ENCODE results near the gene MYH10.

Gene MYH10

DNA sequence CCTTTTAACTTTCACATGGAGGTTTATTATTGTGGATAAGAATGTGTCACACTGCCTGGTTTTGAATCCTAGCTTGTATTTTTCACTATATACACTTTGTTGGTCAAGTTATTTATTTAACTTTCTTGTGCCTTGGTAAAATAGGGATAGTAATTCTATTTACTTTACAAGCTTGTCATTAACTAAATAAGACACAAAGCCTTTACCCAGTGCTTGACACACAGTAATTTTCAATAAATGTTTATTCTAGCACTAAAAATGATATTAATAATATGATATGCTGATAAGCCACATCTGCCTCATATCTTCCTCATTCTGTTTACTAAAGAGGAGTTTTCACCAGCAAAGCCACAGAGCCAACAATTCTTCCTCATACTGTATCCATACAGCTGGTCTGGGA, 27.8 kb downstream of the MYH10 start:
- DNase-seq: no peak

GRCh38 chr17:8599351-8600011, 31.0 kb downstream of the MYH10 start:
- DNase-seq: no peak

GRCh38 chr17:8598913-8599312, 31.6 kb downstream of the MYH10 start:
- DNase-seq: no peak

DNA sequence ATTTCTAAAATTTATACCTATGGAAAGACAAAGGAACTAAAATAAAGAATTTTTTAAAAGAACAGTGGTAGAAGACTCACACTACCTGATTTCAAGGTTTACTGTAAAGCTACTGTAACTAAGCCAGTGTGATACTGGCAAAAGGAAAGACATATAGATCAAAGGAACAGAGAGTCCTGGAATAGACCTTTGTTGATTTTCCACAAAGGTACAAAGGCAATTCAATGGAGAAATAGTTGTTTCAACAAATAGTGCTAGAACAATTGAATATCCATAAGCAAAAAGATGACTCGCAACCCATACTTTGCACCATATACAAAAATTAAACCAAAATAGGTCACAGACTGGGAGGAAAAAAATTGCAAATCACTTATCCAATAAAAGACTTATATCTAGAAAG, 36.7 kb downstream of the MYH10 start:
- DNase-seq: no peak

DNA sequence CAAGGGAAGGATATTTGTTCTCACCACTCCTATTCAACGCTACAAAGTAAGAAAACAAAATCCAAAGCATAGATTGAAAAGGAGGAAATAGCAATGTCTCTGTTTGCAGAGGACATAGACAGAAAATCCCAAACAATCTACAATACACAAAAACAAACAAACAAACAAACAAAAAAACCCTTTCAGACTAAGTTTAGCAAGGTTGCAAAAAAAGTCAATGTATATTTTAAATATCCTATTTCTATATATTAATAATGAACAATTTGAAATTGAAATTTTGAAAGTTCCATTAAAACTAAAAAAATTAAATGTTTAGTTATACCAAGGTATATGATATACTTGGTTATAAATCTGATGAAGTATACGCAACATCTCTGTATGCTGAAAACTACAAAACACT, 37.2 kb downstream of the MYH10 start:
- no peak for DNase-seq

DNA sequence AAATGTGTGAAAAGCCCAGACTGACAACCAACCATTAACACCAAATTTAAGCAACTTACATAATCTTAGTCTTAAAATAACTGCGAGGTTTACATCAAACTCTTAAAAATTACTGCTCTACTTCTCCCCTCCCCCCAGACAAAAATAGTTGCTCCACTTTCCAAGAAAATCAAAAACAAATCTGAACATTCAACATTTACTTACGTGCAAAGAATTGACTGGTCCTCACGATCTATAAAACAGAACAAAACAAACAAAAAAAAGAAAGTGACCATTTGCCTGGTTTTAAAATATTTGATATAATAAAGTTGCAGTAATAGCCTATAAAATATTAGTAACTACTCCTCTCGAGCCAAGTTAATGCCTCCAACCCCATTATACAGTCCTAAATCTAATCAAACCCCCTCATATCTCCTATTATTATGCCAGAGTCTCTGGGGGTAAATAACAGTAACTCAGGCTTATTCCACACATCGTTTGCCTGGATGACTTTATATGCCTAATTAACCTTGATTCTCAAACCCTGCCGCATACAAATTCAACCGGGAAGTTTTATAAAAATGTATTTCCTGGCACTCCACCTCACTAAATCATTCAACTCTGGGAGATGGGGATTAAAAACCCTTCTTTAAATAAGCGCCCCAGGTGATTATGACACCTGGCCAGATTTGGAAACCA, 41.5 kb downstream of the MYH10 start:
- DNase-seq: no peak

GRCh38 chr17:8586766-8587165, 43.8 kb downstream of the MYH10 start:
- DNase-seq: no peak

DNA sequence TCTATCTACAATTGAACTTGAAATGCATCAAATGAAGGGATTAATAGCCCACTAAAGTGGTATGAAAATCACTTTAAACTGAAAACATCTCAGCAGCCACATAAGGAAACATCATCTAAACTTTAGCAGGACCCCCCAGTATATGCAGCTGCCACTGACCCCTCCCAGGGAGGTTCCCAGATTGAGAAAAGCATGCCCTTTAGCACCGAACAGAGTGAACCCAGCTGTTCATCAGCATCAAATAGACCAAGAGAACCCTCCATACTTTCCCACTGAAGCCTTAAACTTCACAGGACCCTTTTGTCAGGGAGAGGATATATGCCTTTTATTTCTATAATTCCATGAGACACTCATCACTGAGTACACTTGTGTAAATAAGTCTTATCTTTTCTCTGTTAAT, 44.6 kb downstream of the MYH10 start:
- DNase-seq: no peak

- no peak for DNase-seq
Measured at GRCh38 chr17:8583954-8584353, 46.6 kb downstream of the MYH10 start.

DNA sequence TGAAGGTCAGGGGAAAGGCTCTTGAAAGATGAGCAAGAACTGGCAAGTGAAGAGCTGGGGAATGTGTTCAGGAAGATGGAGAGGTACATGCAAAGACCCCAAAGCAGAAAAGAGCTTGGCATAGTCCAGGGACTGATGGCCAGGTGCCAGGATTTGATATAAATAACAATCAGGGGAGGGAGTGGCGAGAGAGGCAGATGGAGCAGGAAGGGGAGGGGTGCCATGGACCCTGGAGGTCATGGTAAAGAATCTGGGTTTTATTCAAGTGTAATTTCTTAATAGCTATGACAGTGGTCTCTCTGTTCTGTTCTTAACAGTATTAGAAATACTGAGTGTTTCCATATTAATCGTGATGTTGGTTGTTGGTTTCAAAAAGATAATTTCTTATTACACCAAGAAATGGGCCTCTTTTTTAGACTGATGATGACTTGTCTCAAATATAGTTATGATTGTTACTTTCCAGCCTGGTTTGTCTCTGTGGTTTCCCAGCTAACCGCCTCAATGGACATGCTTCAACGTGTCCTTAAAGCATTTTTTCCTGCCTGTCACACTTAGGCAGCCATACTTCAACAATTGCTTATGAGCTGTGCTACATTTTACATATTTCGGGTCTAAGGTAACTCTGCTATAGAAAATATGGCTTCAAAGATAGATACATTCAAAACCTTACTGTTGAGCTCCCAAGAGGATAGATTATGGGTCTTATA, 49.4 kb downstream of the MYH10 start:
- DNase-seq: no peak

DNA sequence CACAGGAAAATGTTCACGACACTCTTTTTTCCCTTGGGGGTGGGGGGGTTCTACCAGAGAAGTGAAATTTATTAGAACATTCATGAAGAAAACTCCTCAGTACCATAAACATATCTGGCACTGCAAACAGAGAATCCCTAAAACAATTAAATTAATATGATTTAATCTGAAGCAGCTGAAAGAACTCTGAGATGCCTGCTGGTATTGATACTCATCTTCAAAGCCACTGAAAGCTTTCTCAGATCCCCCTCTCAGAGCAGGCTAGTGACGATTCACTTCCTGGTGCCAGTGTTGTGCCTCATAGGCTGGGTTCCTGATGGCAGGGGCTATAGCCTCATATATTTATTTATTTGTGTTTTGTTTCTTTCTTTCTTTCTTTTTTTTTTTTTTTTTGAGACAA, 52.7 kb downstream of the MYH10 start:
- no peak for DNase-seq

DNA sequence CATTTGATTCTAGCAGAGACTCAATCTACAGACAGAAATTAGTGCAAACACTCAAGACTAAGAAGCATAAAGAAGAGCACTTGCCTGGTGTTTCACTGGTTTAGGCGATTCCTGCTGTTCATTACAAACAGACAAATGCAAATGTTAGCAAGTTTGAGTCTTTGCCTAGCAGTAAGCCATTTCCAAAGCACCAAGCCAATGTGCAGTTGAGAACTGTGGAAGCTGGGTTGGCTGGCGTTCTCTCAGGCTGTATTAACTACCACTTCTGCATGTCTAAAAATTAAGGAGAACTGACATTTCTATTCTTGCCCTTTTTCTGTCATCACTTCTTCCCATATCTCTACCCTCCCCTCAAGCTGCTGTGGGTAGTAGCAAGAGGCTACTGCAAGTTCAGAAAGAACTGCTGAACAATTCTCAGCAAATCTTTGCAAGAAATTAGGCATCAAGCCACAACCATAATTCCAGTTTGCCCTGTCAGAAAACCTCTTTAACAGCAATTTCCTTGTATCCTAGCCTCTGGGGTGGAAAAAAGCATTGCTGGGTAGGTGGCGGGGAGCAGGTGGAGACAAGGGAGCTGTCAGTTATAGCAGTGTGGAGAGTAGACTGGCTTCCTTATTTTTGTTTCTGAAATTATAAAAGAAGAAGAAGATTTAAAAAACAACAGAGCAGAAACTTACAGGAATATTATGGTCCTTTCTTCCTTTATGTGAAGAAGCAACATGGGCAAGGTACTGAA, 53.8 kb downstream of the MYH10 start:
- no peak for DNase-seq

GRCh38 chr17:8574687-8575086, 55.8 kb downstream of the MYH10 start:
- DNase-seq: no peak

DNA sequence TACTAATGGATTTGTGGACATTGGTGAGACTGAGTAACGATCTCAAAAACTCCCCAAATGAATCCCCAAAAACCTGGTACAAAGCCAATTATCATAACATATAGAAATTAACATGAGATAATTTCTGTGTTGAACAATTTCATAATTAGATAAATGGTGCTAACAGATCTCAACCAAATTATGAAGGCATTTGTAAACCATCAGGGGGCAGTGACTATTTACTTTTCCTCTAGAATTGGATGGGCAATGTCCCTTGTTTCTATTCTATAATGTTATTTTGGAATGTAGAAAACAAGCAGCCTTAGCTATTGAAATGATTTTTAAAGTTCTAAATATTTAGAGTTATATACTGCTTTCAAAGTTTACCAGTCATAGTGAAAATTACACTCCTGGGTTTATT, 57.8 kb downstream of the MYH10 start:
- DNase-seq: peak in 1 of 2 experiments; percentile 2

DNA sequence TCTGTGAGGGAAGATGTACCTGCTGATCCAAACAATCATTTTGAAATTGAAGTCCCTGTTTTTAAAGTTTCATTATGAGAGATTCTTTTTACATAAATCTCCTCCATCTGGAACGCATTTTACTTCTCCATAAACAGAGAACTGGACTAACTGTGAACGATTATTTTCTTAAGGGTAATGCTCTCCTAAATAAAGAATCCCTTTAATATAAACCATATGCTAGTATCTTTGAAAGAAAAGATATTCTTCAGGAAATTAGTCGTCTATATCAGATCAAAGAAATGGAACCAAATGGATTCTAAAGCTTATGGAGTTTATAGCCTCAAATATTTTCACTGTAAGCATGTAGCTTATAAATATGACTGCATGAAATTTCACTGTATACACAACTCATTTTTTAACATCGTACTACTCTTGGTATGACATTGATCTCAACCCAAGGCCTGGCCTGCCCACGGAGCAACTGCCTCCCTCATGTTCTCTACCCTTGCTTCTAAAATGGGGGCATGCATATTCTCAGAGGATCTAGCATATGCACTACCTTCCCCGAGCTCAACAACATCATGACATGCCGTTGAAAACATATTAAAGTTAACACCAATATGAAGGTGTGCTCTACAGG, 66.4 kb downstream of the MYH10 start:
- no peak for DNase-seq

DNA sequence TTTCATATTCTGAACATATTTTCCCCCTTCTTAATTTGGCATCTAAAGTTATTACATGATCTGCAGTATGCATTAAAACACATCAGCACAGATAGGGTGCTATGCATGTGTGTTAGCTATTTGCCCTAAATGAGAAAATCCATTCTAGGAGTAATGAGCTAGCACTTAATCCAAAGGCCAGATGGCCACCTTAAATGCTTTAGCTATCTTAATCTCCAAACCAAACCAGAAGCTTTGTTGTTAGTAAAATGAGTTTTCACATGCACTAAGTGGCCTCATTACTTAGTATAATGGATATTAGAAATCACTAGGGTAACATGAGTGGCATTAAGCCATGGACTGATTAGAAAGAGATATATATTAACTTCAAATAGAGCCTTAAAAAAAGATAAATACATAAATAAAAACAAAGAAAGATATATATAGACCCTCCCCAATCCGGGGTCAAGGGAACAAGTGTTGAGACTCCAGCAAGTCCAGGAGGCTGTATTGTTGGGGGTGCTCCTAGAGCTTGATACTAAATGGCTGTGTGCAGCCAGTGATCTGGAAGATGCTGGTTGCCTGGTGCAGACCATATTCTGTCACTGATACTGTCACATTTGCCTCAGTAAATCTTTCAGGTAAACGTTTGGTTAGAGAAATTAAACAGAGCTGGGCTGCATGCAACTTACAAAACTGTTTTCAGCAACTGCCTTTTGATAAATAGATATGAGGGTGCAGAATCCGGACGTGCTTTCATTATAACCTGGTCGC, 67.3 kb downstream of the MYH10 start:
- no peak for DNase-seq

DNA sequence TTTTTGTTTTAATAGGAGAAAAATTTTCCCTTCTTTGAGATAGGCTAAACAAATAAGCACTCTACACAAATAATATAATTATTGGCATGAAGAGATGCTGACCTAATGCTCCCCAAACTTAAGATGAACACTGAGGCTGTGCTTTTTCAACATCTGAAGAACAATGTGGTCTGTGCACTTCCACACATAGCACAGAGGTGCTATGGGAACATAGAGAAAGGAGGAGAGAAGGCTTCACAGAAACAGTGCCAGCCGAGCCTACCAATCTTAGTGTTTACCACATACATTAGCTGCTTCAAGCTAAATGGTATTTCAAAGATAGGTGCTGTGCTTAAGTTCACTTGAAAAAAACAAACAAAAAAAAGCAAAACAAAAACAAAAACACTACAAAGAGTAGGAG, 72.4 kb downstream of the MYH10 start:
- no peak for DNase-seq

- DNase-seq: no peak
Measured at GRCh38 chr17:8557176-8557806, 73.2 kb downstream of the MYH10 start.

- no peak for DNase-seq
Measured at GRCh38 chr17:8556074-8556473, 74.5 kb downstream of the MYH10 start.

DNA sequence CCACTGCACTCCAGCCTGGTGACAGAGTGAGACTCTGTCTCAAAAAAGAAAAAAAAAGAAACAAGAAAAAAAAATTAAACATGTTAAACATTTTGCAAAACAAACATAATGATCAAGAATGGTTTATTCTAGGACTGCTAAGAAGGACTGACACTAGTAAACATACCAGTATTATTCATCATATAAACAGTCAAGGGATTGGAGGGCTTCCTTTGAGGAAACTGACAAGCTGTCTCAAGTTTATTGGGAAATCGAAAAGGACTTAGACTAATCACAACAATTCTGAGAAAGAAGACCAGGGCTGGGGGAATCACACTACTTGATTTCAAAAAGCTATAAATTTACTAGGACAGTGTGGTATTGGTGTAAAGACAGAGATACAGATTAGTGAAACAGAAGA, 75.5 kb downstream of the MYH10 start:
- DNase-seq: no peak

GRCh38 chr17:8552577-8553320, 77.8 kb downstream of the MYH10 start:
- no peak for DNase-seq
